ENCODE results near the gene TCEAL1. TPM values are rescaled to one million over a fixed set of nuclear protein-coding genes. Genes with fewer than 3 reads are reported as not detected.
A peak's percentile ranks its signal among the peaks of the same experiment; 100 is the strongest.

The TCEAL1 gene, protein sequence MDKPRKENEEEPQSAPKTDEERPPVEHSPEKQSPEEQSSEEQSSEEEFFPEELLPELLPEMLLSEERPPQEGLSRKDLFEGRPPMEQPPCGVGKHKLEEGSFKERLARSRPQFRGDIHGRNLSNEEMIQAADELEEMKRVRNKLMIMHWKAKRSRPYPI
- total RNA-seq: 1 to 10 TPM; 6.5 to 7.7 TPM

DNA sequence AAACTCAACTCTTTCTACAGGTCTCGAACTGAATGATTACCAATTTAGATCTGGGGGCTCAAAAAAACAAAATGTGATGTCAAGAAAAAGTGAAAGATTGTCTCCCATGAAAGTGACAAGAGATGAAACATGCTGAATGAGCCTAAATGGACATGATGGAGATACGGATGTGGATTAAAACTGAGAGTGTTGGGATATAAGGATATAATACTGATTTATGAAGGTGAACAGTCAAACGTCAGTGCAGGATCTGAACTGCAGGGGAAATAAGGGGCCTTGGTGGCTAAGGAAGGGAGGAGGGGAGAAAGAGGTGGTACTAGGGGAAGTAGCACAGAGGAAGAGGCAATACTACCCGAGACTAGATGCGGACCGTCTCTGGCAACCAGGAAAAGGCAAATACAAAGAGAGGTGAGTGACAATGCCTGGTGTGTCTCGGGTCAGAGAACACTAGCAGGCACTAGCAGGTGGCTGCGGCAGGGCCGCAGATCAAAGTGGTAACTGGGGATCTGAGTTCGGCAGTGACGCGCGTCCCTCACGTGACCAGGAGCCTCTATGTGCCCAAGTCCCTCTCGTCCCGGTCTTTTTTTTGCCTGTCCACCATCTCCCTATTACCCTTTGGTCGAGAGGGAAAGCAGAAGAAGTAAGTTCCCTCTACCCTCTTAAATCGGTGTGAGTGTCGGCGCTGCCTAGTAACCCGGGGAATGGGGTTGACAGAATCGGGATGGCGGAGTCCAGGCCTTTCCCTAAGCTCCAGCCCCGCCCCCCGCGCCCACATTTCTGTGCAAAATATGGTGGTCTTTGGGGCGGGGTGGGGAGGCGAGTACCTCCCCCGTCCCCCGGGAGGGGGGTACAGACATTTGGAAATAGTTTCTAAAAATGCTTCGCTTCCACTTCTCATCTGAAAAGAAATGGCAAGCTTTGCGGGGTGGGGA is at the start of gene TCEAL1:
Gene TCEAL1 (plus strand): TSS at position 590 of the 932 bp plus-strand sequence. CDS start 942 bp downstream, outside the sequence.
- ATAC-seq: peak; percentile 68
- peak; percentile 65 for DNase-seq
- Mint-ChIP-seq H3K36me3 (ENCODE audit: low read depth) (peaks cover 1% of the 10 kb centered on the region), H3K4me1 (ENCODE audit: low read depth) (peaks cover 18% of the 10 kb centered on the region), H3K27me3 (no peaks in the 10 kb centered on the region), H3K4me3 (peak within 1 kb of the TSS; percentile 88), H3K9me3 (no peaks in the 10 kb centered on the region), H3K27ac (peak within 1 kb of the TSS; percentile 89)
- POLR2A ChIA-PET: interaction anchor here (0.7 kb wide), 1 partner anchor 19 kb away, joined by 3 read pairs; no protein-coding TSS in a partner anchor
- intact Hi-C loops (cut with micrococcal nuclease): no loop called here
- CTCF ChIA-PET: no interaction called here
- TF ChIP-seq, protein P1, sequence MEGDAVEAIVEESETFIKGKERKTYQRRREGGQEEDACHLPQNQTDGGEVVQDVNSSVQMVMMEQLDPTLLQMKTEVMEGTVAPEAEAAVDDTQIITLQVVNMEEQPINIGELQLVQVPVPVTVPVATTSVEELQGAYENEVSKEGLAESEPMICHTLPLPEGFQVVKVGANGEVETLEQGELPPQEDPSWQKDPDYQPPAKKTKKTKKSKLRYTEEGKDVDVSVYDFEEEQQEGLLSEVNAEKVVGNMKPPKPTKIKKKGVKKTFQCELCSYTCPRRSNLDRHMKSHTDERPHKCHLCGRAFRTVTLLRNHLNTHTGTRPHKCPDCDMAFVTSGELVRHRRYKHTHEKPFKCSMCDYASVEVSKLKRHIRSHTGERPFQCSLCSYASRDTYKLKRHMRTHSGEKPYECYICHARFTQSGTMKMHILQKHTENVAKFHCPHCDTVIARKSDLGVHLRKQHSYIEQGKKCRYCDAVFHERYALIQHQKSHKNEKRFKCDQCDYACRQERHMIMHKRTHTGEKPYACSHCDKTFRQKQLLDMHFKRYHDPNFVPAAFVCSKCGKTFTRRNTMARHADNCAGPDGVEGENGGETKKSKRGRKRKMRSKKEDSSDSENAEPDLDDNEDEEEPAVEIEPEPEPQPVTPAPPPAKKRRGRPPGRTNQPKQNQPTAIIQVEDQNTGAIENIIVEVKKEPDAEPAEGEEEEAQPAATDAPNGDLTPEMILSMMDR (IDR thresholded peaks at IDR 0.05): no peak

DNA sequence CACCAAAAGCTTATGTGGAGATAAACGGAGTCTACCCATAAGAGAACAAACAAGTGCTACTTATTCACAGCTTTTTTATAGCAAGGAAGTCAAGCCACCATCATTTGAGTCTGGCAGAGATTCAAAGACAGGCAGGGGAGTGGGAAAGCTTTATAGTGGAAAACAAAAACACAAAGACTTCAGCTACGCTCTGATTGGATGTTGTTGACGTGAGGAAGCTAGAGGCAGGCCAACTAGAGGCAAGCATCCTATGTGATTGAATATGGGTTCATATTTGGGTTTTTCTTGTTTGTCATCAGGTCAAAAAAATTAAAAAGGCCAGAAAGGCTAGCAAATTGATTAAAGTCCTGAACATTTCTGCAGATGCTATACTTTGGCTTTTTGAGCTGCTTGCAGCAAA is 44.2 kb upstream of the TCEAL1 start:
- no peak for DNase-seq
- TF ChIP-seq, protein P1 (IDR thresholded peaks at IDR 0.05): no peak
- no peaks in the 10 kb centered on the region for H3K36me3 Mint-ChIP-seq (ENCODE audit: low read depth)
- peaks cover 4% of the 10 kb centered on the region for H3K4me1 Mint-ChIP-seq (ENCODE audit: low read depth)
- ChIA-PET POLR2A (no interaction called here), CTCF (interaction anchor here (0.8 kb wide), 1 partner anchor 101 kb away, joined by 3 read pairs; no protein-coding TSS in a partner anchor)
- no peak for ATAC-seq
- H3K27ac Mint-ChIP-seq: no peak overlapping the region
- H3K27me3 Mint-ChIP-seq: peaks cover 1% of the 10 kb centered on the region
- intact Hi-C loops (cut with micrococcal nuclease): no loop called here
- H3K4me3 Mint-ChIP-seq: peak overlapping the region; percentile 83
- H3K9me3 Mint-ChIP-seq: no peaks in the 10 kb centered on the region

DNA sequence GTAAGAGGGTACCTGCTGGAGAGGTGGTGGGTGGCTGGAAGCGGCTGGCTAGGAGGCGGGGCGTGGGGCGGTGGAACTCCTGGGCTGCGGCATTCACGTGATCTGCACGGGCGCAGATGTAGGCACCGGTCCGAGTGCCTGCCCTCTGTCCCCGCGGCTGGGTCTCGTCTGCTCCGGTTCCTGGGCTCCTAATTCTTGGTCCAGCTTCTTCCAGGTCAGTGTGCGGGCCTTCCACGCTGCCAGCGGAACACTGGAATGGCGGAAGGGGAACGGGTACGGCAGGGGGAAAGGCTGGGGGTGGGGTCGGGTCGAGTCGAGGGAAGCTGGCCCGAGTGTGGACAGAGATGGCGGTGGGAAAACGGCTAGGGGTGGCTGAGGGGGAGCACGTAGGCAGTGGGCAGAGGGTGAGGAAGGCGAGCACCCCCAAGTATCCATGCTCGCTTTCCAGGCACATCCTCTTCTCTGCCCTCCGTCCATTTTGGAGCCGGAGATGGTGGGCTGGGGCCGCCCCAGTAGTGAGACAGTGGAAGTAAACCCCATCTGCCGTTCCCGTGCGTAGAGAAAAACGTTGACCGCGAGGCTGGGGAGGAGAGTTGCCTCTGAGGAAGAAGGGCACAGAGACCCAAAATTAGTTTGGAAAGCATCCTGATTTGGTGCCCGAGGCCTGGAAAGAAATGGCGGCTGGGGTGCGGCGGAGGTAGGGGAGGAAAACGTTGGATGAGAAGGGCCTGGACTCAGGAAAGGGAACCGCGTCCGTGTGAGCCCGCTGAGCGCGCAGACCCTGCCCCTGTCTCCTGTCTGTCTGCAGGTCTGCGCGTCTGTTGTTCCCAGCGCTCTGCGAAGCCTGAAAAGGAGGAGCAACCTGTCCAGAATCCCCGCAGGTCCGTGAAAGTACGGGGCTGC is 43.1 kb upstream of the TCEAL1 start, which contains the start of gene TCEAL4:
Gene TCEAL4 (plus strand): TSS at position 105 of the 903 bp plus-strand sequence. CDS start 1,161 bp downstream, outside the sequence.
- no peaks in the 10 kb centered on the region for H3K9me3 Mint-ChIP-seq
- ATAC-seq (peak; percentile 82), DNase-seq (peak; percentile 66)
- intact Hi-C loops (cut with micrococcal nuclease): no loop called here
- TF ChIP-seq, protein P1 (IDR thresholded peaks at IDR 0.05): no peak
- peaks cover under 1% of the 10 kb centered on the region for H3K27me3 Mint-ChIP-seq
- POLR2A ChIA-PET: interaction anchor here (0.9 kb wide), 1 partner anchor 10 kb away, joined by 3 read pairs; no protein-coding TSS in a partner anchor
- H3K27ac Mint-ChIP-seq: peak within 1 kb of the TSS; percentile 65
- H3K36me3 Mint-ChIP-seq (ENCODE audit: low read depth): no peaks in the 10 kb centered on the region
- H3K4me3 Mint-ChIP-seq: peak within 1 kb of the TSS; percentile 83
- CTCF ChIA-PET: no interaction called here
- peaks cover 6% of the 10 kb centered on the region for H3K4me1 Mint-ChIP-seq (ENCODE audit: low read depth)

DNA sequence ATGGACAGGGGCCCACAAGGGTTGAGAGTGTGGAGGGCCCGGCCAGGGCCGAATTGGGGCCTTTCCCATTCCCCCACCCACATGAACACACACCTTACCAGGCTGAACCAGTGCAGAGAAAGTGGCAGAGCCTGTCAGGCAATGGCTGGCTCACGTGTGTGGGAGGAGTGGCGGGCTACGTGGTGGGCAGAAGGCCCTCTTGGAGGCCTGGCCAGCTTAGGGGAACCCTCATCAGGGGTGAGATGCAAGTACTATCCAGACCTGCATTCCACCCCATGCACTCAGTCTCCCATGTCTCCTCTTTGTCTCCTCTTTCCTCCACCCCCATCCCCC is 42.5 kb upstream of the TCEAL1 start:
- no peaks in the 10 kb centered on the region for H3K27me3 Mint-ChIP-seq
- POLR2A ChIA-PET: interaction anchor here (0.6 to 0.9 kb wide), 2 partner anchors 10 to 83 kb away, joined by 3 read pairs; no protein-coding TSS in a partner anchor
- ATAC-seq: peak; percentile 22

More for the DNA sequence above, 42.5 kb upstream of the TCEAL1 start:
- peak; percentile 15 for DNase-seq
- TF ChIP-seq, protein P1 (IDR thresholded peaks at IDR 0.05): no peak
- intact Hi-C loops (cut with micrococcal nuclease): no loop called here
- CTCF ChIA-PET: no interaction called here
- Mint-ChIP-seq H3K36me3 (ENCODE audit: low read depth) (no peaks in the 10 kb centered on the region), H3K4me1 (ENCODE audit: low read depth) (peaks cover 7% of the 10 kb centered on the region), H3K9me3 (no peaks in the 10 kb centered on the region), H3K27ac (no peak overlapping the region), H3K4me3 (peak overlapping the region; percentile 83)

All from activated CD8-positive, alpha-beta T cell treated with anti-CD3 and anti-CD28 coated beads for 36 hours (primary cell).